Renal pelvis (tissue), 4 donors: ENCODE results near the gene BMP6. TPM values are rescaled to one million over a fixed set of nuclear protein-coding genes. Genes with fewer than 3 reads are reported as not detected.
A peak's percentile ranks its signal among the peaks of the same experiment; 100 is the strongest.
"Not testable (repeated sequence)": the region's sequence is repeated elsewhere in the genome, so short reads cannot be mapped to it uniquely, and the experiment has no call there.

Source experiments
- DNase-seq: peaks from one replicate; pipeline ENCODE4 v3.0.0-alpha.2; 2013
- polyA plus RNA-seq, 3 donors: library from polyadenylated mRNA; unstranded; fragments of 120-200 nt; gene quantifications; one replicate each; pipeline ENCODE4 v1.2.1, GENCODE V29; 2013; ENCODE audit not compliant: insufficient read length in 3 of 3

BMP6 gene
- polyA plus RNA-seq, 3 donors = 7.0 to 7.7 (median 7.4) TPM

- DNase-seq = no peak
Measured at GRCh38 chr6:7786214-7786661, 60.3 kb downstream of the BMP6 start.

DNA sequence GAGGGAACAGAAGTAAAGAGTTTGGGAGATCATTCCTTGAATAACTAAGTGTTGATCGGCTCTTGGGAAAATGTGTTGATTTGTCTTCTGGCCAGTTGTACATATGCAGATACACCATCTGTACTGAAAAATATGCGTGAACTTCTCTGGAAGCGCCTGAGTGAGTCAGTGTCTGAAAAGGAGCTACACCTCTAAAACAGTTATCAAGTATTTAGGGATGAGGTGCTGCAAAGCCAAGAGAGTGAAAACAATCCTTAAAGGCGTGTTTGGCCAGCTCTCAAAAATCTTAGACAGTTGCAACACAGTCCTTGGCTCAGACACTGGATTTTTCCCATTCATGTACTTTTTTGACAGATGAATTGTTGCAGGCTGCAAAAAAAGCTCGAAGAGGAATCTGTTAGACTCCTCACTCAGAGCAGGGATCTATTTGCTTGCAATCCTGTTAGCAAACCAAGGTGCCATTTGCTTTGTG, 61.3 kb downstream of the BMP6 start:
- DNase-seq = no peak

- DNase-seq = no peak
Measured at GRCh38 chr6:7787731-7788130, 61.8 kb downstream of the BMP6 start.

- DNase-seq = peak; percentile 16
Measured at GRCh38 chr6:7794509-7794908, 68.6 kb downstream of the BMP6 start.

GRCh38 chr6:7797386-7797785, 71.5 kb downstream of the BMP6 start:
- no peak for DNase-seq

DNA sequence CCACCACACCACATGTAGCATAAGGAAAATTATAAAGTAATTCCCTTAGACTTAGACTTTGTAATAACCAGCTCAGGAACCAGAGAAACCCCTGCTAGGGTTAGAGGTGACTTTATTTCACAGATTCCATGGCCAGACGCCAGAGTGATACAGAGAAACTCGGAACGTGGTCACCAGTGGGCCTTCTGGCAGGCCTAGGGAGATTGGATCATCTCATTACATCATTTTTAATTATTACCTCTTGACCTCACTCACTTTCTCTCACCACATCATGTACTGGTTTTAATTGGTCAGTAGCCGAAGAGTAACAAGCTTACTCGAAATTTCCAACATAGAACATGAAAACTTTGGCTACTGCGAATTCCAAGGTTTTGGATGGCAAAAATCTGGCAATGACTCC, 72.9 kb downstream of the BMP6 start:
- DNase-seq = no peak

- no peak for DNase-seq
Measured at GRCh38 chr6:7802662-7803061, 76.8 kb downstream of the BMP6 start.

- no peak for DNase-seq
Measured at GRCh38 chr6:7803214-7803613, 77.3 kb downstream of the BMP6 start.

- DNase-seq = no peak
Measured at GRCh38 chr6:7805078-7805849, 79.4 kb downstream of the BMP6 start.

GRCh38 chr6:7805850-7806214, 79.9 kb downstream of the BMP6 start:
- DNase-seq = peak; percentile 28

DNA sequence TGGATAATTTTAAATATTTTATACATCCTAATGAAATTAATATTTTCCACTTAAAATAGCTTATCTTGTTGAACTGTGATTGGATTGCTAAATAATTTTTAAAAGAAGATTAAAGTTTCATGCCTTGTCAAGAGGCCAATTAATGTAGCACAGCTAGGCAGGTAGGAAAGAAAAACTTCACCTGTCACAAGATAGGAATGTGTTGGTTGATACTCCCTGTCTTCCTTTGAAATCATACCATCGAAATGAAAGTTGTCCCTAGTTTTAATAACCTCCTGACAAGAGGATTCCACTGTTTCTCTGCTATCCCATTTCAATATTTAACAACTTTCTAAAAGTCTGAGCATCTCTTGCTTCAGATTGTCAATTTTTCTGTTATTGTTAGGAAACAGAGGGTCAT, 80.8 kb downstream of the BMP6 start:
- DNase-seq = no peak

DNA sequence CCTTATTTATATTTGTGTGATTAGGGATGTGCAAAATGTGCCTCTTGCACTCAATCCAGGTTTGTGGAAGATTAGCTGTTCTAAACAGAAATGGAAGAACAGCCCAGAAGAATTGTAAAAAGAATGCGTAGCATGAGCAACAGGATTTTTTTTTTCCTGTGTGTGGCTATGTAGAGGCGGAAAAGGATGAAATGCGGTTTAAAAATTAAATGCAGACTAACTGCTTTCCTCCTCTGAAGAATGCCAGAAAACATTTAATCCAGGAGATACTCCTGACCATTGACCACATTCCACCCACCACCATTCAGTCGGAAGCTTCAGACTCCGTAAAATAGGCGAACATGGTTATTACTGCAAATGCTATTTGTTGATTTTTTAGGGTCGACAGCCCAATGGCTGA, 83.4 kb downstream of the BMP6 start:
- DNase-seq = no peak

DNA sequence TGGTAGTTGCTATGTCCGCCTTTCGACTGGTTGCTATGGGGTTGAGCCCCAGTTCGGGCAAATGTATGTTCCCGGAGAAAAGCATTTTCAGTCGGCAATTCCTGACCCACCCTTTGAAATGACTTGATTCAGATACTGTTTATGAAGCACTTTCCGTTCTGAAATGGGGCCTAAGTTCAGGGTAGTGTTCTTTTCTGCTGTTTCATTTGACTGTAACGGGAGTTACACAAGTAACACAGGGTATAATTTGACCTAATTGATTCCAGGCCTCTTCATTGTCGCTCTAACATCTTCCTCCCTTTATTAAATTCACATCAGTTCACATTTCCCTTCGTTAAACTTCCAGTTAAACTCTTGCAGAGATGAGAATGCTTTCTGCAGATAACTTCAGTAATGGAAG, 85.5 kb downstream of the BMP6 start:
- no peak for DNase-seq

- no peak for DNase-seq
Measured at GRCh38 chr6:7812623-7813022, 86.7 kb downstream of the BMP6 start.

GRCh38 chr6:7813193-7813592, 87.3 kb downstream of the BMP6 start:
- no peak for DNase-seq

GRCh38 chr6:7813704-7814103, 87.8 kb downstream of the BMP6 start:
- DNase-seq = no peak

- DNase-seq = no peak
Measured at GRCh38 chr6:7815716-7816115, 89.8 kb downstream of the BMP6 start.

- DNase-seq = not testable (repeated sequence)
Measured at GRCh38 chr6:7817184-7817583, 91.3 kb downstream of the BMP6 start.

DNA sequence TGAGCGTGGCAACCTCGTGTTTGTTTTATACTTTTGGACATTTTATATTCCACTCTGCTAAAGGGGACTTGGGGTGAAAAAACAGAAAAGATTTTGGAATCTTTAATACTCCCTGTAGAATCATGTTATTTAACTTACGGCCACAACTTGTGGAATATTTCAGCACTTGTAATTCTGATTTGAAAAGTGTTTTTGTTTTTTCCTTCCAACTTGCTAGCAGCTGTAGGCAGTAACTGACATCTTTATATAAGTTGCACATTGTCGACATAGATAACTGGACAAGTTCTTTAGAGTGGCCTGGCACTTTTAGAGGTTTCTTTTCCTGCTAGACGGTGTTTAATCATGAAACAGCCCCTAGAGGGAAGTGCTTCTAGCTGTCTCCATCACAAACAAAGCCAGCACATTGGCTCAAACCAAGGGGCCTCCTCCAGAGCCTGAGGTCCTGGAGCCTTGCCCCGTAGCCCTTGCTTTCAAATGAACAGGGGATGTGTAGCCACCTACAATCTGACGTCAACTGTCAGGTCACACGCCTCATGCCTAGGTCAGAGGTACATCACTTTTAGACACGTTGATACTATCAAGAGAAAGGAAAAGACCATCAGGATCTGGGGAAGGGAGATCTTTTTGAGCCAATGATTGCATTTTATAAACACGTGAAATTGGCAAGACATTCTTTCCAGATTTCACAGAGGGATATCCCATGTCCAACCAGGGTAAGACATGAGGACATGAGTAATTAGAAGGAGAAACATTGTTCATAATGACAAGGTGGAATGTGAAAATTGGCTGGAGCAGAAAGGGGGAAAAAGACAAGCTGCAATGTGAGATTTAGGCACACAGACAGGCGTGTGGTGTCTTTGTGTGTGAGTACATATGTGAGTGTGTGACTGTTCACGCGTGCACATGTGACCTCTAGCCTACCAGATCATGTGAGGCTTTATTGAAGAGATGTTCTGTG, 92.6 kb downstream of the BMP6 start:
- no peak for DNase-seq

GRCh38 chr6:7819431-7820015, 93.6 kb downstream of the BMP6 start:
- DNase-seq = no peak

GRCh38 chr6:7820288-7820835, 94.5 kb downstream of the BMP6 start:
- DNase-seq = no peak

DNA sequence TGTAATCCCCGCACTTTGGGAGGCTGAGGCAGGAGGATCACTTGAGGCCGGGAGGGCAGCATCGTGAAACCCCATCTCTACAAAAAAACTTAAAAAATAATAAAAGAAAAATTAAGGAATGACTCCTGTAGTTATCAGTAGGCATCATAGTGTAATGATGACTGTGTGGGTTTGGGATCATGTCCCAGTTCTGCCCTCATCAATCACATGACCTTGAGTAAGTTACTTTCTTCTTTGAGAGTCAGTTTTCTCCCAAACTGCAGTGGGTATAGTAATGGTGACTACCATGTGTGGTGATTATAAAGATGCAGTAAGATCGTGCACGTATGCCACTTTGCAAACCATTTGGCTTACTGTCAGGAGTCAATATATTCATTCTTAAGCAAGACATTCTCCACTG, 95.5 kb downstream of the BMP6 start:
- no peak for DNase-seq
